K562 (cell line): ENCODE data around the gene DPH1. TPM values are rescaled to one million over a fixed set of nuclear protein-coding genes. Genes with fewer than 3 reads are reported as not detected.

Experiments used
- ATAC-seq: fragments of 200-7000 bp; cut with Tn5 transposase; 3 replicates; pipeline ENCODE4 v1.9.1; 2020; ENCODE audit warnings: moderate library complexity
- BruUV-seq: library from RNA; stranded (reverse); fragments of 400-500 nt; replicated peaks from 2 replicates; lab custom pipeline; 2021; lab: Mats Ljungman, UMichigan
- CTCF ChIA-PET: fragments of 300-600 bp; formaldehyde crosslinking; extraction: SDS; loops from one replicate; lab custom pipeline; 2021; ENCODE audit warnings: low intra/inter-chr PET ratio; lab: Yijun Ruan, JAX
- POLR2A ChIA-PET: fragments of 300-600, 350-650 bp; sonication (Branson Sonifier 250); formaldehyde crosslinking; extraction: SDS; loops from one replicate; lab custom pipeline; 2021; ENCODE audit warnings: antibody characterized with exemption, inconsistent platforms; lab: Yijun Ruan, JAX
- DNase-seq, 4 experiments: peaks; one replicate each; pipeline versions ENCODE4 v3.0.0 to v3.0.0-alpha.2; 2011 to 2018; ENCODE audit warnings: low spot score in 3 of 4, mixed read lengths in 3 of 4; ENCODE audit errors: extremely low read depth in 1 of 4
- FAIRE-seq: peaks from 2 replicates; lab custom pipeline; 2011; peaks lifted over from hg19 to GRCh38; lab: Jason Lieb, UNC
- H2AFZ ChIP-seq: 2 replicates; pipeline ENCODE4 v1.6.0; 2011; ENCODE audit warnings: low read depth, low read length, control low read depth, inconsistent platforms
- H3K27ac ChIP-seq: fragments of 200-600 bp; 3 replicates; pipeline ENCODE4 v1.8.0; 2011; ENCODE audit warnings: low read depth, mild to moderate bottlenecking, control low read depth, inconsistent platforms, low read length, moderate library complexity, mixed read lengths; ENCODE audit errors: extremely low read depth
- H3K27me3 ChIP-seq, 2 experiments: fragments of 300-600 bp in 1 of 2; 2 replicates in 1 of 2; 3 replicates in 1 of 2; pipeline versions ENCODE4 v1.6.0 to v1.8.0; 2011; ENCODE audit warnings: inconsistent platforms in 2 of 2, low read length in 2 of 2, mild to moderate bottlenecking in 1 of 2, mixed read lengths in 1 of 2, moderate library complexity in 1 of 2; ENCODE audit not compliant: control insufficient read depth in 2 of 2, insufficient read depth in 2 of 2
- H3K36me3 ChIP-seq: fragments of 300-600 bp; 3 replicates; pipeline ENCODE4 v1.8.0; 2011; ENCODE audit warnings: mild to moderate bottlenecking, low read length, inconsistent platforms; ENCODE audit not compliant: control insufficient read depth, insufficient read depth
- H3K4me1 ChIP-seq, 2 experiments: fragments of 200-600 bp in 1 of 2; replicated peaks in 1 of 2; 2 replicates in 1 of 2; 3 replicates in 1 of 2; pipeline versions ENCODE4 v1.5.1 to v1.8.0; 2011; ENCODE audit warnings: inconsistent platforms in 2 of 2, low read length in 2 of 2, mild to moderate bottlenecking in 1 of 2, mixed read lengths in 1 of 2, moderate library complexity in 1 of 2; ENCODE audit not compliant: control insufficient read depth in 2 of 2, insufficient read depth in 2 of 2
- H3K4me2 ChIP-seq: 2 replicates; pipeline ENCODE4 v1.6.1; 2011; ENCODE audit warnings: low read length, control low read depth, inconsistent platforms, mixed read lengths; ENCODE audit not compliant: insufficient read depth
- H3K4me3 ChIP-seq: fragments of 200-600 bp; sonication (generic), shearing (Covaris generic); 2 replicates; pipeline ENCODE4 v1.5.1; 2016; ENCODE audit warnings: control low read depth, inconsistent platforms
- H3K79me2 ChIP-seq: fragments of 200-600 bp; 3 replicates; pipeline ENCODE4 v1.8.0; 2011; ENCODE audit warnings: low read length, inconsistent platforms; ENCODE audit not compliant: control insufficient read depth, insufficient read depth
- H3K9ac ChIP-seq, 2 experiments: 2 replicates each; pipeline versions ENCODE4 v1.6.0 to v1.6.1; 2011; ENCODE audit warnings: low read depth in 2 of 2, low read length in 2 of 2, control low read depth in 1 of 2, inconsistent platforms in 1 of 2, mild to moderate bottlenecking in 1 of 2, mixed read lengths in 1 of 2; ENCODE audit not compliant: insufficient read depth in 1 of 2
- H3K9me1 ChIP-seq: one replicate; pipeline ENCODE4 v1.6.0; 2011; ENCODE audit warnings: inconsistent platforms, mild to moderate bottlenecking, low read length, moderate library complexity; ENCODE audit not compliant: control insufficient read depth, insufficient read depth
- H3K9me3 ChIP-seq: replicated peaks from 2 replicates; pipeline ENCODE4 v1.5.1; 2011; ENCODE audit warnings: low read depth, low read length, inconsistent platforms; ENCODE audit not compliant: control insufficient read depth, insufficient read depth
- H4K20me1 ChIP-seq: replicated peaks from 2 replicates; pipeline ENCODE4 v1.6.1; 2011; ENCODE audit warnings: low read length, inconsistent platforms, mixed read lengths; ENCODE audit not compliant: control insufficient read depth, insufficient read depth
- CHD1 ChIP-seq: fragments of 200-600 bp; sonication (generic); IDR thresholded peaks from one replicate; pipeline ENCODE4 v1.6.1; 2012; ENCODE audit warnings: mild to moderate bottlenecking, moderate library complexity, low read length, inconsistent platforms
- HEY1 ChIP-seq: fragments of 250-450 bp; sonication (Bioruptor Pico); IDR thresholded peaks from 2 replicates; pipeline ENCODE4 v1.5.0; 2020; ENCODE audit warnings: mild to moderate bottlenecking, moderate library complexity, borderline replicate concordance
- NCOR1 ChIP-seq: fragments of 450-650 bp; IDR thresholded peaks from 2 replicates; pipeline ENCODE4 v1.6.1; 2016; ENCODE audit warnings: mild to moderate bottlenecking, moderate library complexity
- NR2F6 ChIP-seq: fragments of 450-650 bp; formaldehyde crosslinking; IDR thresholded peaks from 2 replicates; pipeline ENCODE4 v1.4.0; 2020; ENCODE audit warnings: mild to moderate bottlenecking
- SMARCA5 ChIP-seq: fragments of 450-650 bp; IDR thresholded peaks from 2 replicates; pipeline ENCODE4 v1.6.1; 2016
- SREBF1 ChIP-seq: fragments of 150-350 bp; IDR thresholded peaks from 2 replicates; pipeline ENCODE4 v1.6.1; 2014; ENCODE audit warnings: antibody characterized with exemption, low read depth, low read length, borderline replicate concordance
- STAG1 ChIP-seq: sonication (generic); formaldehyde crosslinking; IDR thresholded peaks from 2 replicates; pipeline ENCODE4 v1.5.0; 2020; ENCODE audit warnings: missing genetic modification reagents, borderline replicate concordance
- ZNF134 ChIP-seq: fragments of 250-450 bp; sonication (Bioruptor Pico); conservative IDR thresholded peaks from 2 replicates; pipeline ENCODE4 v1.4.0; 2020
- ZNF780A ChIP-seq: fragments of 250-450 bp; sonication (Bioruptor Pico); IDR thresholded peaks from 2 replicates; pipeline ENCODE4 v1.5.0; 2021; ENCODE audit warnings: mild to moderate bottlenecking
- WGBS: fragments of 100-300 bp; shearing (Covaris generic); methylation state at CpG from one replicate; pipeline ENCODE4 v1.1.6; 2016; ENCODE audit warnings: low coverage, mixed read lengths; ENCODE audit not compliant: insufficient coverage; ENCODE audit errors: missing lambda C conversion rate; 5-methylcytosine and 5-hydroxymethylcytosine counted together
- in situ Hi-C: fragments of 300-500 bp; cut with MboI; formaldehyde crosslinking; loops from 4 replicates; pipeline ENCODE4 v1.15.0; 2018; ENCODE audit warnings: inconsistent platforms, mixed read lengths
- intact Hi-C: fragments of 100-400 bp; cut with micrococcal nuclease; formaldehyde crosslinking; loops from 2 replicates; pipeline ENCODE4 v1.14.2; 2022
- polyA plus RNA-seq, 8 experiments: library from polyadenylated mRNA; depleted of rRNA in 4 of 8; stranded (reverse) in 5 of 8; unstranded in 3 of 8; fragments of >200 nt; fragmentation: Nextera tagmentation in 2 of 8; fragmentation: Illumina TruSeq in 1 of 8; extraction: Ambion mirVana in 2 of 8; extraction: Trizol in 1 of 8; gene quantifications; 2 replicates each; pipeline versions ENCODE4 v1.2.1 to v1.2.3, GENCODE V29; 2011 to 2014; ENCODE audit warnings: inconsistent platforms in 1 of 8, missing spikeins in 1 of 8
- total RNA-seq, 7 experiments: library from RNA; depleted of rRNA in 6 of 7; stranded (reverse); fragments of >200 nt in 6 of 7; fragmentation: Illumina TruSeq in 2 of 7; extraction: Trizol in 2 of 7; gene quantifications; 2 replicates each; pipeline versions ENCODE4 v1.2.1 to v1.2.3, GENCODE V29; 2011 to 2021; ENCODE audit warnings: low replicate concordance in 1 of 7
- TF ChIP-seq, protein P1 (sequence below), 2 experiments: IDR thresholded peaks in 1 of 2; conservative IDR thresholded peaks in 1 of 2; 2 replicates each; pipeline ENCODE4 v1.6.1; 2016; ENCODE audit warnings: low read depth in 2 of 2, mild to moderate bottlenecking in 1 of 2, missing compliant biosample characterization in 1 of 2, missing genetic modification characterization in 1 of 2, moderate library complexity in 1 of 2
- TF ChIP-seq, protein P2 (sequence below): sonication (generic); formaldehyde crosslinking; IDR thresholded peaks from 2 replicates; pipeline ENCODE4 v1.8.1; 2022; ENCODE audit warnings: missing genetic modification reagents

The DPH1 gene
- total and polyA plus RNA-seq, 9 of the 15 experiments (the other 6 are each of a cell fraction or from before 2014, with no cell fraction given) = 0.42 to 40.6 (median 20.2) TPM

DNA sequence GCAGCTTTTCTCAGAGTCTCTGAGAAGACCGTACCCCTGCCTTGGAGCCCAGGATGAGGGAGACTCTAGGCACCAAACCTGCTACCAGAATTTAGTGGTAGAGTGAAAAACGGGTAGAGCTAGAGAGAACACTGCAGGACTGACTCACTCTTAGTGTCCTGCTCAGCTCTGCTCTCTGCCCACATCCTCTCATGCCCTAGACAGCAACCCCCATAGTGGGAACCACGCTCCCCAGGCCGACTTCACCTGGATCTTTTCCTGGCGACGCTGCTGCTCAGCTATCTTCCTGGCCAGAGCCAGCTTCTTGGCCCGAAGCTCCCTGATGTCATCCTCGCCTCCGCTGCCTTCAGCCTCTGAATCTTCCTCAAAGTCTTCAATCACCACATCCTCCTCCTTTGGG lies 51.6 kb downstream of the DPH1 start:
- no peaks in the 10 kb centered on the region for H3K9me3 ChIP-seq
- ChIA-PET POLR2A (interaction anchor here (0.7 kb wide), 1 partner anchor 11 kb away, joined by 3 read pairs; no protein-coding TSS in a partner anchor), CTCF (no interaction called here)
- no peak for DNase-seq
- H3K9ac ChIP-seq = no peak overlapping the region
- no peak overlapping the region for H2AFZ ChIP-seq
- BruUV-seq = no TSS peak
- no peaks in the 10 kb centered on the region for H3K9me1 ChIP-seq
- FAIRE-seq = no peak
- no peak for ATAC-seq
- H3K27ac ChIP-seq = no peak overlapping the region
- no peaks in the 10 kb centered on the region; the same call in 1 of the 2 replicates for H4K20me1 ChIP-seq
- TF ChIP-seq, protein P1, sequence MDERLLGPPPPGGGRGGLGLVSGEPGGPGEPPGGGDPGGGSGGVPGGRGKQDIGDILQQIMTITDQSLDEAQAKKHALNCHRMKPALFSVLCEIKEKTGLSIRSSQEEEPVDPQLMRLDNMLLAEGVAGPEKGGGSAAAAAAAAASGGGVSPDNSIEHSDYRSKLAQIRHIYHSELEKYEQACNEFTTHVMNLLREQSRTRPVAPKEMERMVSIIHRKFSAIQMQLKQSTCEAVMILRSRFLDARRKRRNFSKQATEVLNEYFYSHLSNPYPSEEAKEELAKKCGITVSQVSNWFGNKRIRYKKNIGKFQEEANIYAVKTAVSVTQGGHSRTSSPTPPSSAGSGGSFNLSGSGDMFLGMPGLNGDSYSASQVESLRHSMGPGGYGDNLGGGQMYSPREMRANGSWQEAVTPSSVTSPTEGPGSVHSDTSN (CRISPR knock-in tag; IDR thresholded peaks at IDR 0.05; ENCODE audit: low read depth) = no peak
- TF ChIP-seq, protein P1 (tag; conservative IDR thresholded peaks at IDR 0.05; ENCODE audit: low read depth) = no peak
- TF ChIP-seq CHD1 = no peak
- TF ChIP-seq ZNF134 (CRISPR knock-in tag) = no peak
- TF ChIP-seq NR2F6 = no peak
- TF ChIP-seq SMARCA5 = no peak
- TF ChIP-seq STAG1 = no peak
- no peak for TF ChIP-seq HEY1 (CRISPR knock-in tag)
- TF ChIP-seq ZNF780A = no peak
- TF ChIP-seq, protein P2, sequence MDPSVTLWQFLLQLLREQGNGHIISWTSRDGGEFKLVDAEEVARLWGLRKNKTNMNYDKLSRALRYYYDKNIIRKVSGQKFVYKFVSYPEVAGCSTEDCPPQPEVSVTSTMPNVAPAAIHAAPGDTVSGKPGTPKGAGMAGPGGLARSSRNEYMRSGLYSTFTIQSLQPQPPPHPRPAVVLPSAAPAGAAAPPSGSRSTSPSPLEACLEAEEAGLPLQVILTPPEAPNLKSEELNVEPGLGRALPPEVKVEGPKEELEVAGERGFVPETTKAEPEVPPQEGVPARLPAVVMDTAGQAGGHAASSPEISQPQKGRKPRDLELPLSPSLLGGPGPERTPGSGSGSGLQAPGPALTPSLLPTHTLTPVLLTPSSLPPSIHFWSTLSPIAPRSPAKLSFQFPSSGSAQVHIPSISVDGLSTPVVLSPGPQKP (CRISPR knock-in tag) = no peak
- no peak for TF ChIP-seq NCOR1
- no peak for TF ChIP-seq SREBF1
- intact Hi-C loops (no loop called here), in situ Hi-C loops (no loop called here)
- H3K27me3 ChIP-seq = no peaks in the 10 kb centered on the region
- peaks cover 21% of the 10 kb centered on the region; the same call in 2 of the 3 replicates for H3K36me3 ChIP-seq
- peaks cover 17 to 21% of the 10 kb centered on the region in 2 experiments for H3K4me1 ChIP-seq
- H3K4me3 ChIP-seq = no peak overlapping the region
- H3K4me2 ChIP-seq = no peak overlapping the region
- 78% methylated on average over 7 of the region's 9 CpGs for WGBS
- no peaks in the 10 kb centered on the region for H3K79me2 ChIP-seq
